Measurements from ENCODE around the gene MEGF8. TPM values are rescaled to one million over a fixed set of nuclear protein-coding genes. Genes with fewer than 3 reads are reported as not detected.

MEGF8 gene
- total RNA-seq, 3 donors from 2014 or later (not counting 1 experiment from before 2014, with no cell fraction given): 8.1 to 11.3 (median 10.5) TPM

GRCh38 chr19:42344336-42344893 is 19.0 kb downstream of the MEGF8 start:
- no peaks in the 10 kb centered on the region for H3K27me3 Mint-ChIP-seq (ENCODE audit: low read depth in 2 of 2)
- H3K27ac Mint-ChIP-seq: no peak overlapping the region
- H3K9me3 Mint-ChIP-seq: no peaks in the 10 kb centered on the region
- Histone ChIP-seq H3K4me3 (ENCODE audit: low read length) (no peak overlapping the region), H3K4me1 (ENCODE audit: control insufficient read depth, insufficient read depth, low read length) (no peaks in the 10 kb centered on the region), H3K27ac (ENCODE audit: low read length) (no peak overlapping the region), H3K9me3 (ENCODE audit: control insufficient read depth, insufficient read depth, low read length) (no peaks in the 10 kb centered on the region), H3K27me3 (ENCODE audit: control insufficient read depth, insufficient read depth, low read length) (no peaks in the 10 kb centered on the region), H3K36me3 (ENCODE audit: control insufficient read depth, insufficient read depth, low read length) (peaks cover 3% of the 10 kb centered on the region)
- DNase-seq: no peak
- WGBS (ENCODE audit: insufficient coverage): 97% methylated on average over 17 of the region's 18 CpGs
- no peak for ATAC-seq
- no peaks in the 10 kb centered on the region for H3K4me1 Mint-ChIP-seq
- H3K4me3 Mint-ChIP-seq: no peak overlapping the region
- no peak for TF ChIP-seq CTCF (IDR thresholded peaks at IDR 0.05)
- intact Hi-C loops (cut with micrococcal nuclease): no loop called here
- no peaks in the 10 kb centered on the region for H3K36me3 Mint-ChIP-seq

DNA sequence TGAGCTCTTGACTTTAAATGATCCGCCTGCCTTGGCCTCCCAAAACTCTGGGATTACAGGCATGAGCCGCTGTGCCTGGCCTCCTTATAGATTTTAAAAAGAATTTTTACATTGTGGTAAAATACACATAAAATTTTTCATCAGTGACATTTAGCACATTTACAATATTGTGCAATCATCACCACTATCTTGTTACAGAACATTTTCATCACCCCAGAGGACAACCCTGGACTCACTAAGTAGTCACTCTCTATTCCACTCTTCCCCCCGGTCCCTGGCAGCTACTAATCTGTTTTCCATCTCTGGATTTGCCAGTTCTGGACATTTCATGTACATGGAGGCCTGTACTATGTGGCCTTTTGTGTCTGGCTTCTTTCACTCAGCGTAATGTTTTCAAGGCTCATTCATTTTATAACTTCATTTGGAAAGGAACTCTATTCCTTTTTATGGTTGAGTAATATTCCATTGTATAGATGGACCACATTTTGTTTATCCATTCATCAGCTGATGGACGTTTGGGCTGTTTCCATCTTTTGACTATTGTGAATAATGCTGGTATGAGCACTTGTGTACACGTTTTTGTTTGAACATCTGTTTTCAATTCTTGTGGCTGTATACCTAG is 19.9 kb downstream of the MEGF8 start:
- Histone ChIP-seq H3K36me3 (ENCODE audit: control insufficient read depth, insufficient read depth, low read length) (peaks cover 3% of the 10 kb centered on the region), H3K27ac (ENCODE audit: low read length) (no peak overlapping the region), H3K27me3 (ENCODE audit: control insufficient read depth, insufficient read depth, low read length) (no peaks in the 10 kb centered on the region), H3K4me1 (ENCODE audit: control insufficient read depth, insufficient read depth, low read length) (no peaks in the 10 kb centered on the region), H3K4me3 (ENCODE audit: low read length) (no peak overlapping the region), H3K9me3 (ENCODE audit: control insufficient read depth, insufficient read depth, low read length) (no peaks in the 10 kb centered on the region)
- no peak overlapping the region for H3K4me3 Mint-ChIP-seq
- no peak for DNase-seq
- no peaks in the 10 kb centered on the region for H3K9me3 Mint-ChIP-seq
- no peak overlapping the region for H3K27ac Mint-ChIP-seq
- H3K36me3 Mint-ChIP-seq: no peaks in the 10 kb centered on the region
- H3K4me1 Mint-ChIP-seq: no peaks in the 10 kb centered on the region
- no peaks in the 10 kb centered on the region for H3K27me3 Mint-ChIP-seq (ENCODE audit: low read depth in 2 of 2)
- 84% methylated on average over 6 of the region's 6 CpGs for WGBS (ENCODE audit: insufficient coverage)
- intact Hi-C loops (cut with micrococcal nuclease): no loop called here
- ATAC-seq: no peak
- TF ChIP-seq CTCF (IDR thresholded peaks at IDR 0.05): no peak

DNA sequence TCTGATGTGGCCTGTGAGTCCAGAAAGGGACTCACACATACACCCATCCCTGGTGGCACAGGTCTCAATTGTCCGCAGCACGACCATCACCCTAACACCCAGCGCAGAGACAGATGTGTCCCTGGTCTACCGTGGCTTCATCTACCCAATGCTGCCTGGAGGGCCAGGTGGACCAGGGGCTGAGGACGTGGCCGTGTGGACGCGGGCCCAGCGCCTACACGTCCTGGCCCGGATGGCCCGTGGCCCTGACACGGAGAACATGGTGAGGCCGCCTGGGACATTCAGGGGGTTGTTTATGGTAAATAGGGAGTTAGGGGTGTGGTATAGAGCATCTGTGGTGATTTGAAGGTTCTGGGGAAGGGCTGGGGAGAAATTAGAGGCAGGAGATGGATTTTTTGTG is 22.8 kb downstream of the MEGF8 start:
- Mint-ChIP-seq H3K9me3 (no peaks in the 10 kb centered on the region), H3K27me3 (ENCODE audit: low read depth in 2 of 2) (no peaks in the 10 kb centered on the region), H3K27ac (no peak overlapping the region), H3K4me3 (no peak overlapping the region), H3K36me3 (no peaks in the 10 kb centered on the region), H3K4me1 (no peaks in the 10 kb centered on the region)
- WGBS (ENCODE audit: insufficient coverage): 93% methylated on average over 14 of the region's 14 CpGs
- ATAC-seq (no peak), DNase-seq (no peak)
- peaks cover 3% of the 10 kb centered on the region for H3K36me3 ChIP-seq (ENCODE audit: control insufficient read depth, insufficient read depth, low read length)
- no peak overlapping the region for H3K27ac ChIP-seq (ENCODE audit: low read length)
- intact Hi-C loops (cut with micrococcal nuclease): no loop called here
- H3K4me1 ChIP-seq (ENCODE audit: control insufficient read depth, insufficient read depth, low read length): peaks cover 4% of the 10 kb centered on the region
- no peak for TF ChIP-seq CTCF (IDR thresholded peaks at IDR 0.05)
- H3K4me3 ChIP-seq (ENCODE audit: low read length): no peak overlapping the region
- no peaks in the 10 kb centered on the region for H3K9me3 ChIP-seq (ENCODE audit: control insufficient read depth, insufficient read depth, low read length)
- H3K27me3 ChIP-seq (ENCODE audit: control insufficient read depth, insufficient read depth, low read length): no peaks in the 10 kb centered on the region
